Measurements from ENCODE around the gene MAP2K3.
"Not testable (repeated sequence)": the region's sequence is repeated elsewhere in the genome, so short reads cannot be mapped to it uniquely, and the experiment has no call there.

DNA sequence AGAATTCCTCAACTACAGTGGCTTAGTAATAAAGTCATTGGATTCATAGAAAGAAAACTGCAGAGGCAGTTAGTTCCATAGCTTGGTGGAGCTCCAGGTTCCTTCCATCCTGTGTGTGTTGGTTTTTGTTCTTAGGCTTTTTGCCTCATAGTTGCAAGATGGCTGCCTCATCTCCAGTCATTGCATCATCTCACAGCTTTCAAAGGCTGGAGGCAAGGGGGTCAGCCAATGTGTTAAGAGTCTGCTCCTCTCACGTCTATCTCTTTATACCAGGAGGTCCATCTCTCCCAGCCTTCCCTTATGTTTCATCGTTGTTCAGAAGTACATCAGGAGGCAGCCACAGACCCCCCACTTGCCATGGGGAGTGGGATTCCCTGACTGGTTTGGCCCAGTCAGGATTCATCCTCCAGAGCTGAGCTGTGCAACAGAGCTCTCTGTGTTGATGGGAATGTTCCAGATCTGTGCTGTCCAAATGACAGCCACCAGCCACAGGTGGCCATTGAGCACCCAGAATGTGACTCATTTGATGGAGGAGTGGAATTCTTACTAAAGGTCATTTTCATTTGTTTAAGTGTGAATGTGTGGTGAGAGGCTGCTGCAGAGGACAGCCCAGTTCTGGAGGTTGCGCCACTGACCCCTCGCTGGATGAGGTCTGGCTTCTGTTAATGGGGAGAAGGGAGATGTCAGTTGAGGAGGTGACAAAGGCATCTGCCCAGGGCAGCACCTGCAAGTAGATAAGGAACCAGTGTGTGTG, 52.2 kb downstream of the MAP2K3 start:
- TF ChIP-seq, protein P1, sequence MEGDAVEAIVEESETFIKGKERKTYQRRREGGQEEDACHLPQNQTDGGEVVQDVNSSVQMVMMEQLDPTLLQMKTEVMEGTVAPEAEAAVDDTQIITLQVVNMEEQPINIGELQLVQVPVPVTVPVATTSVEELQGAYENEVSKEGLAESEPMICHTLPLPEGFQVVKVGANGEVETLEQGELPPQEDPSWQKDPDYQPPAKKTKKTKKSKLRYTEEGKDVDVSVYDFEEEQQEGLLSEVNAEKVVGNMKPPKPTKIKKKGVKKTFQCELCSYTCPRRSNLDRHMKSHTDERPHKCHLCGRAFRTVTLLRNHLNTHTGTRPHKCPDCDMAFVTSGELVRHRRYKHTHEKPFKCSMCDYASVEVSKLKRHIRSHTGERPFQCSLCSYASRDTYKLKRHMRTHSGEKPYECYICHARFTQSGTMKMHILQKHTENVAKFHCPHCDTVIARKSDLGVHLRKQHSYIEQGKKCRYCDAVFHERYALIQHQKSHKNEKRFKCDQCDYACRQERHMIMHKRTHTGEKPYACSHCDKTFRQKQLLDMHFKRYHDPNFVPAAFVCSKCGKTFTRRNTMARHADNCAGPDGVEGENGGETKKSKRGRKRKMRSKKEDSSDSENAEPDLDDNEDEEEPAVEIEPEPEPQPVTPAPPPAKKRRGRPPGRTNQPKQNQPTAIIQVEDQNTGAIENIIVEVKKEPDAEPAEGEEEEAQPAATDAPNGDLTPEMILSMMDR (conservative IDR thresholded peaks at IDR 0.05): not testable (repeated sequence)
- not testable (repeated sequence) for TF ChIP-seq EZH2 (IDR thresholded peaks at IDR 0.05; ENCODE audit: low read depth)

Data from PC-9 (cell line).